Measurements from ENCODE around the gene RPL35.
A peak's percentile ranks its signal among the peaks of the same experiment; 100 is the strongest.
"Not testable (repeated sequence)": the region's sequence is repeated elsewhere in the genome, so short reads cannot be mapped to it uniquely, and the experiment has no call there.

RPL35 gene

DNA sequence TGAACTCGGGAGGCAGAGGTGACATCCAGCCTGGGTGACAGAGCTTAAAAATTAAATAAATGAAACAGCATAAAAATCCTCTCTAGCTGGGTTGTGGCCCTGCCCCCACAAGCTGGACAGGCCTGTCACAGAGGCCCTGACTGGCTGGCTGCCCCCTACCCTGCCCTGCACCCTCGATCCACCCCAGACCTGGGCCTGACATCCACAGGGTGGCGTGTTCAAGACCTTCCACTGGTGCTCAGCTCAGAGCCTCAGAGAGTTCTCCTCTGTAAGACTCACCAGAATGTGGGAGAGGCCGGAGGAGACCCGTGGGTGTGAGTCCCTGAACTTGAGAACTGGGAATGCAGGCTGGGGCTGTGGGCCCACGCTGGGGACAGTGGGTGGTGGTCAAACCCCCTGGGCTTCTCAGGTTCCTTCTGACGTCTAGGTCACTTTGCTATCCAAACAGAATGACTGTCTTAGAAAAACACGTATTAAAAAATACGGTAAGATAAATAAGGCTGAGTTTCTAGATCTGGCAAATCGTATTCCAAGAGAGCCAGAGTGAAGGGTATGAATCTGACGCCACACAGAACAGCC lies 18.2 kb downstream of the RPL35 start:
- no peaks in the 10 kb centered on the region for H3K36me3 ChIP-seq
- no peak overlapping the region for H3K27ac ChIP-seq
- TF ChIP-seq CTCF (IDR thresholded peaks at IDR 0.05): no peak
- peaks cover 0 to 12% of the 10 kb centered on the region in 2 donors for H3K27me3 ChIP-seq
- no peak overlapping the region for H3K4me3 ChIP-seq
- DNase-seq: no peak
- H3K4me1 ChIP-seq: no peaks in the 10 kb centered on the region
- intact Hi-C loops (cut with DNase I; ENCODE audit: low total_unique reads): no loop called here
- no peaks in the 10 kb centered on the region for H3K9me3 ChIP-seq

- no peaks in the 10 kb centered on the region for H3K9me3 ChIP-seq
- peaks cover 0 to 10% of the 10 kb centered on the region in 2 donors for H3K27me3 ChIP-seq
- intact Hi-C loops (cut with DNase I; ENCODE audit: low total_unique reads): no loop called here
- no peak for TF ChIP-seq CTCF (IDR thresholded peaks at IDR 0.05)
- H3K27ac ChIP-seq: no peak overlapping the region
- no peak overlapping the region for H3K4me3 ChIP-seq
- H3K4me1 ChIP-seq: no peaks in the 10 kb centered on the region
- DNase-seq: no peak
- no peaks in the 10 kb centered on the region for H3K36me3 ChIP-seq
Measured at GRCh38 chr9:124841075-124841821, 20.5 kb downstream of the RPL35 start.

DNA sequence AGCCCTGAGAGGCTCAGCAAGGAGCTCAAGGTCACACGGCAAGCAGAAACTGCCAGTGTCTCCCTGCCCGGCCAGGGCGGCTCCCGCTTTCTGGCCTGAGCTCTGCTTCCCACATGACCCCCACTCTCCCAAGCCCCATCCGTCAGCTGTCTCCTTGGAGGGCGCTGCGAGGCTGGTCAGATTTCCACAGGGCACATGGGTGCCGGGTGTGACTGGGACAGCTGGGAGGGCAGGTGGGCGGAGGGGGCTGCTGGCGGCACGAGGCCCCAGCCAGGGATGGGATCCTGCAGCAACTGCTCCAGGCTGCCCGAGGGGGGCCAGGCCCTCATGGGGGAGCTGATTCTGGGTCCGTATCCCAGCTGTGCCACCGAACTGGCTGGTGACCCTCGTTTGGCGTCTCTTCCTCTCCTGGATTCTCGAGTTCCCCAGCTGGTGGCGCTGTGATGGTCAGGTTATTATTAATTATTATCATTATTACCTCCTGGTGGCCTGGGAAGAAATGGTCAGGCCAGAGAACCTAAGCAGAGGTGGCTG lies 21.4 kb downstream of the RPL35 start:
- intact Hi-C loops (cut with DNase I; ENCODE audit: low total_unique reads): no loop called here
- Histone ChIP-seq H3K4me3 (no peak overlapping the region), H3K36me3 (no peaks in the 10 kb centered on the region), H3K27me3 (peaks cover 0 to 8% of the 10 kb centered on the region in 2 donors), H3K27ac (no peak overlapping the region), H3K4me1 (peaks cover 0 to 8% (median 2%) of the 10 kb centered on the region in 4 donors), H3K9me3 (no peaks in the 10 kb centered on the region)
- peak in 1 of 2 experiments; percentile 5 for TF ChIP-seq CTCF (IDR thresholded peaks at IDR 0.05)
- no peak for DNase-seq

DNA sequence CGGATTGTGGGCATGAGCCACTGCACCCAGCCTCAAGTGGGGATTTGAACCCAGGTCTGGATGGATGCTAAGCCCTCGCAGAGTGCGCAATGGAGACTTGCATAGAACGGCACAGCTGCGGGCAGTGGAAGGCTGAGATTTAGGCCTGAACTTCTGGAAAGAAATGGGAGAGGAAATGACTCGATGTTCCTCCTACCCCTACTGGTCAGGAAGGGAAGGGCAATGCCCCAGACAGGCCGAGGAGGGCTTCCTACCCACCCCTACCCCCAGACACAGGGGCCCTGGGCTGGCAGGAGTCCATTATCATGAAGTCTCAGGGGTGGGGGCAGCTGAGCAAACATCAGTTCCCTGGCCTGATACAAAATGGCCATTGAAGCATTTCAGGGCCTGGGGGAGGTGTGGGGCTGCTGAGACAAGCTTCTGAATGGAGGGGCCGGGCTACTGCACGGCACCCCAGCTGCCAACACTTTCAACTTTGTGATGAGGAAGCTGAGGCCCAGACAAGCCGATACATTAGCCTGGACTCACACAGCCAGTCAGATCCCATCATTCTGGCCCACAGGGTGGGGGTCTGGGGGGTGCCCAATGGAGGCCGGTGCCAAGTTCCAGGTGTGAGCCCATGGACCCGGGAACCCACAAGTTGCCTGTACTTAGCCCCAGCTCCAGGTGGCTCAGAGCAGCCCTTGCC lies 22.0 kb downstream of the RPL35 start:
- Histone ChIP-seq H3K27ac (no peak overlapping the region), H3K9me3 (no peaks in the 10 kb centered on the region), H3K36me3 (no peaks in the 10 kb centered on the region), H3K4me1 (peaks cover 0 to 14% (median 8%) of the 10 kb centered on the region in 4 donors), H3K27me3 (peaks cover 0 to 8% of the 10 kb centered on the region in 2 donors), H3K4me3 (no peak overlapping the region)
- no peak for DNase-seq
- peak in 1 of 2 experiments; percentile 12 for TF ChIP-seq CTCF (IDR thresholded peaks at IDR 0.05)
- intact Hi-C loops (cut with DNase I; ENCODE audit: low total_unique reads): no loop called here

DNA sequence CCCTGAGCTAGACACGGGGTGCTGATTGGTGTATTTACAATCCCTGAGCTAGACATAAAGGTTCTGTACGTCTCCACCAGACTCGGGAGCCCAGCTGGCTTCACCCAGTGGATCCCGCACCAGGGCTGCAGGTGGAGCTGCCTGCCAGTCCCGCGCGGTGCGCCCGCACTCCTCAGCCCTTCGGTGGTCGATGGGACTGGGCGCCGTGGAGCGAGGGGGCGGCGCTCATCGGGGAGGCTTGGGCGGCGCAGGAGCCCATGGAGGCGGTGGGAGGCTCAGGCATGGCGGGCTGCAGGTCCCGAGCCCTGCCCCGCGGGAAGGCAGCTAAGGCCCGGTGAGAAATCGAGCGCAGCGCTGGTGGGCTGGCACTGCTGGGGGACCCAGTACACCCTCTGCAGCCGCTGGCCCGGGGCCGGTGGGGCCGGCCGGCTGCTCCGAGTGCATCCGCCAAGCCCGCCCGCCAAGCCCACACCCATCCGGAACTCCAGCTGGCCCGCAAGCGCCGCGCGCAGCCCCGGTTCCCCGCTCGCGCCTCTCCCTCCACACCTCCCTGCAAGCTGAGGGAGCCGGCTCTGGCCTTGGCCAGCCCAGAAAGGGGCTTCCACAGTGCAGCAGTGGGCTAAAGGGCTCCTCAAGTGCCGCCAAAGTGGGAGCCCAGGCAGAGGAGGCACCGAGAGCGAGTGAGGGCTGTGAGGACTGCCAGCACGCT lies 23.0 kb downstream of the RPL35 start:
- H3K27ac ChIP-seq; H3K36me3 ChIP-seq; DNase-seq; H3K4me3 ChIP-seq; H3K9me3 ChIP-seq; H3K27me3 ChIP-seq; intact Hi-C loops (cut with DNase I; ENCODE audit: low total_unique reads): not testable (repeated sequence)
- peaks cover 0 to 19% (median 12%) of the 10 kb centered on the region in 4 donors for H3K4me1 ChIP-seq

DNA sequence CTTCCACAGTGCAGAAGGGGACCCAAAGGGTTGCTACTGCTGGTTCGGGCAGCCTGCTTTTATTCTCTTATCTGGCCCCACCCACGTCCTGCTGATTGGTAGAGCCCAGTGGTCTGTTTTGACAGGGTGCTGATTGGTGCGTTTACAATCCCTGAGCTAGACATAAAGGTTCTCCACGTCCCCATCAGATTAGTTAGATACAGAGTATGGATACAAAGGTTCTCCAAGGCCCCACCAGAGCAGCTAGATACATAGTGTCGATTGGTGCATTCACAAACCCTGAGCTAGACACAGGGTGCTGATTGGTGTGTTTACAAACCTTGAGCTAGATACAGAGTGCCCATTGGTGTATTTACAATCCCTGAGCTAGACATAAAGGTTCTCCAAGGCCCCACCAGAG lies 23.6 kb downstream of the RPL35 start:
- H3K9me3 ChIP-seq; H3K27ac ChIP-seq; H3K36me3 ChIP-seq; H3K4me3 ChIP-seq; H3K27me3 ChIP-seq; DNase-seq; intact Hi-C loops (cut with DNase I; ENCODE audit: low total_unique reads): not testable (repeated sequence)
- H3K4me1 ChIP-seq: peaks cover 0 to 21% (median 12%) of the 10 kb centered on the region in 4 donors

Measured in tibial artery (tissue), 4 donors.